Transverse colon (tissue), 4 donors: ENCODE data around the gene CAMTA1. TPM values are rescaled to one million over a fixed set of nuclear protein-coding genes. Genes with fewer than 3 reads are reported as not detected.

Experiments used
- DNase-seq: peaks from one replicate; pipeline ENCODE4 v3.0.0-alpha.2; 2019
- H3K27ac ChIP-seq, 4 donors: fragments of 200-600 bp; sonication (generic); 2 replicates each; pipeline ENCODE4 v1.5.1; 2016 to 2018; ENCODE audit warnings: inconsistent platforms in 4 of 4
- H3K27me3 ChIP-seq: fragments of 200-600 bp; sonication (generic); 2 replicates; pipeline ENCODE4 v1.5.1; 2017; ENCODE audit warnings: inconsistent platforms
- H3K36me3 ChIP-seq, 4 donors: fragments of 200-600 bp; sonication (generic); 2 replicates each; pipeline ENCODE4 v1.5.1; 2017 to 2019; ENCODE audit warnings: inconsistent platforms in 4 of 4
- H3K4me1 ChIP-seq, 4 donors: fragments of 200-600 bp; sonication (generic); 2 replicates each; pipeline ENCODE4 v1.5.1; 2017 to 2020; ENCODE audit warnings: inconsistent platforms in 4 of 4
- H3K4me3 ChIP-seq, 4 donors: fragments of 200-600 bp; sonication (generic); 1 replicate in 1 of 4; 2 replicates in 3 of 4; pipeline versions ENCODE4 v1.5.1 to v1.6.1; 2017 to 2019; ENCODE audit warnings: inconsistent platforms in 4 of 4
- H3K9me3 ChIP-seq, 2 donors: fragments of 200-600 bp; sonication (generic); 2 replicates each; pipeline ENCODE4 v1.5.1; 2017 to 2019; ENCODE audit warnings: inconsistent platforms in 2 of 2
- CTCF ChIP-seq, 5 experiments: fragments of 200-600 bp in 3 of 5; fragments of 450-650 bp in 2 of 5; sonication (generic) in 3 of 5; IDR thresholded peaks; 1 replicate in 2 of 5; 2 replicates in 3 of 5; pipeline ENCODE4 v1.5.1; 2016 to 2017; ENCODE audit warnings: antibody characterized with exemption in 5 of 5, inconsistent platforms in 3 of 5, mild to moderate bottlenecking in 2 of 5, moderate library complexity in 1 of 5
- EP300 ChIP-seq: sonication (generic); formaldehyde crosslinking; IDR thresholded peaks from one replicate; pipeline ENCODE4 v1.6.1; 2017; ENCODE audit warnings: antibody characterized with exemption, low read depth
- POLR2A ChIP-seq: fragments of 450-650 bp; IDR thresholded peaks from one replicate; pipeline ENCODE4 v1.6.1; 2016; ENCODE audit warnings: antibody characterized with exemption, mild to moderate bottlenecking, moderate library complexity
- POLR2AphosphoS5 ChIP-seq, 3 donors: sonication (generic); formaldehyde crosslinking; IDR thresholded peaks; one replicate each; pipeline ENCODE4 v1.6.1; 2016; ENCODE audit warnings: antibody characterized with exemption in 3 of 3
- WGBS, 2 donors: methylation state at CpG; one replicate each; pipeline ENCODE4 v1.1.5; 2018; ENCODE audit warnings: low coverage in 1 of 2; 5-methylcytosine and 5-hydroxymethylcytosine counted together
- in situ Hi-C, 4 donors: fragments of 200-750 bp; cut with MboI; loops; one replicate each; pipeline versions ENCODE4 v1.15.0 to v1.15.1; 2017; ENCODE audit warnings: low sequenced_read_pairs in 3 of 4, low pct_ligation_motif_present in 1 of 4, low pct_unique_long_range_greater_than_20kb in 1 of 4
- intact Hi-C: fragments of 100-400 bp; cut with DNase I; formaldehyde crosslinking; loops from one replicate; pipeline ENCODE4 v1.15.1; 2023; ENCODE audit warnings: low total_unique reads
- total RNA-seq, 4 donors: library from RNA; depleted of rRNA; stranded (reverse); fragments of >200 nt; gene quantifications; one replicate each; pipeline ENCODE4 v1.1.0, GENCODE V29; 2016

Gene CAMTA1
- total RNA-seq, 4 donors from 2014 or later, result 93.8 to 268 (median 130) TPM

GRCh38 chr1:7426780-7427604 is 641.7 kb downstream of the CAMTA1 start:
- 82 to 84% methylated on average over 8 to 17 of the region's 17 CpGs for WGBS, 2 donors

DNA sequence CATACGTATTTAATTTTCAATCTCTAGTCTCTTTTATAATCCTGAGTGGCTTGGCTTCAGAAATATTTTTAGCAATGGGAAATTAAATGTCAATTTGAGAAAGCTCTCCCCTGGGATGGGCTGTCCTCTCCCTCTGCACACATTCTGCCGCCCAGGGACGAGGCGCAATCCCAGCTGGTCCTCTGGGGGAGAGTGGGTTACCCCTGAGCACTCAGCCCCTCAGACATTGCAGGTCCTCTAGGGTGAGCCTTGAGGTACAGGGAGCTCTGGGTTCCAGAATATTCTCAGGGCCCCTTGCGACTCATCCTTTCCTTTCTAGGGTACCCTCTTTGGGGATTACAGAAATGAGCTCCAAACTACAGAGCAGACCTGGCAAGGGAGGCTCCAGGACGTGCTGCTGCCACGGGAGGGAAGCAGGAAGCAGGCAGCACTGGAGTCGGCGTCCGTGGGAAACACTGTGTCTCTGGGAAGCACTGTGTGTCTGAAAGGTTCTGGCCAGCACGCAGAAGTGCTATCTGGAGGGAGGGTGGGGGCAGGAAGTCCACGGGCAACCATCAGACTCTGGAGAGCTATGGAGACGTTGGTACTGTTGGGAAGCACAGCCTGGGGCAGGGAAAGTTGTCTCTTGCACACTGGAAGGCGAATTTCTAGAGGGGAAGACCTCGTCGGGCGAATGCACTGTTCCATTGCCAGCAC is 642.5 kb downstream of the CAMTA1 start:
- no peaks in the 10 kb centered on the region for H3K9me3 ChIP-seq
- in situ Hi-C loops, result no loop called here
- no peaks in the 10 kb centered on the region for H3K36me3 ChIP-seq
- no peak overlapping the region for H3K27ac ChIP-seq
- TF ChIP-seq POLR2A (no peak), POLR2AphosphoS5 (IDR thresholded peaks at IDR 0.05) (no peak), EP300 (no peak), CTCF (IDR thresholded peaks at IDR 0.05) (no peak)
- intact Hi-C loops, result no loop called here
- WGBS, 2 donors, result 58 to 69% methylated on average over 2 to 17 of the region's 17 CpGs
- H3K4me1 ChIP-seq, result no peaks in the 10 kb centered on the region
- H3K27me3 ChIP-seq, result no peaks in the 10 kb centered on the region
- no peak overlapping the region for H3K4me3 ChIP-seq
- no peak for DNase-seq

More at GRCh38 chr1:7426780-7427604, 641.7 kb downstream of the CAMTA1 start:
- TF ChIP-seq POLR2AphosphoS5 (IDR thresholded peaks at IDR 0.05), result no peak
- in situ Hi-C loops (no loop called here), intact Hi-C loops (no loop called here)
- no peak overlapping the region for H3K27ac ChIP-seq
- no peak overlapping the region for H3K4me3 ChIP-seq
- H3K27me3 ChIP-seq, result no peaks in the 10 kb centered on the region
- H3K4me1 ChIP-seq, result no peaks in the 10 kb centered on the region
- DNase-seq, result no peak
- H3K36me3 ChIP-seq, result no peaks in the 10 kb centered on the region
- no peaks in the 10 kb centered on the region for H3K9me3 ChIP-seq

DNA sequence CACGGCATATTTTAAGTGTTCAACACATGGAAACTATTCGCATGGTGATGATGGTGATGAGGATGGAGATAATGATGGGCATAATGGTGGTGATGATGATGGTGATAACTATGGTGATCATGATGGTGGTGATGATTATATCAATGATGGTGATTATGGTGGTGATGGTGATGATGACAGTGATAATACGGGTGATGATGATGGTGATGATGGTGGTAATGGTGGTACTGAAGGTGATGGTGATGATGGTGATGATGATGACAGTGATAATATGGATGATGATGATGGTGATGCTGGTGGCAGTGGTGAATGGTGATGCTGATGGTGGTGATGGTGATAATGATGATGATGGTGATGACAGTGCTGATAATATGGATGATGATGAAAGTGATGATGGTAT is 644.0 kb downstream of the CAMTA1 start:
- DNase-seq, result no peak
- H3K27me3 ChIP-seq, result no peaks in the 10 kb centered on the region
- no peak overlapping the region for H3K27ac ChIP-seq
- intact Hi-C loops (no loop called here), in situ Hi-C loops (no loop called here)
- H3K4me1 ChIP-seq, result no peaks in the 10 kb centered on the region
- TF ChIP-seq CTCF (IDR thresholded peaks at IDR 0.05) (no peak), EP300 (no peak), POLR2AphosphoS5 (IDR thresholded peaks at IDR 0.05) (no peak), POLR2A (no peak)
- H3K36me3 ChIP-seq, result no peaks in the 10 kb centered on the region
- H3K4me3 ChIP-seq, result no peak overlapping the region
- WGBS, 2 donors, result 86 to 92% methylated on average over 3 of the region's 3 CpGs
- H3K9me3 ChIP-seq, result no peaks in the 10 kb centered on the region

GRCh38 chr1:7430047-7430608 is 644.9 kb downstream of the CAMTA1 start:
- Histone ChIP-seq H3K4me3 (no peak overlapping the region), H3K4me1 (no peaks in the 10 kb centered on the region), H3K36me3 (no peaks in the 10 kb centered on the region), H3K27ac (no peak overlapping the region), H3K9me3 (no peaks in the 10 kb centered on the region), H3K27me3 (no peaks in the 10 kb centered on the region)
- TF ChIP-seq CTCF (IDR thresholded peaks at IDR 0.05) (no peak), POLR2AphosphoS5 (IDR thresholded peaks at IDR 0.05) (no peak), POLR2A (no peak), EP300 (no peak)
- intact Hi-C loops (no loop called here), in situ Hi-C loops (no loop called here)
- DNase-seq, result no peak
- 86 to 92% methylated on average over 6 of the region's 7 CpGs for whole genome bisulfite sequencing, 2 donors
